PFSK-1 (cell line): ENCODE measurements around the gene CCNYL1.

Source experiments
- FOXP2 ChIP-seq: optimal IDR thresholded peaks from 2 replicates; pipeline ENCODE3; 2011; ENCODE audit warnings: borderline replicate concordance, control low read depth, inconsistent platforms; ENCODE audit not compliant: insufficient read depth; ENCODE audit errors: extremely low read length, extremely low read depth
- POLR2AphosphoS5 ChIP-seq: IDR thresholded peaks from 2 replicates; pipeline ENCODE4 v1.6.1; 2012; ENCODE audit warnings: low read depth, mild to moderate bottlenecking, control low read depth, low read length, moderate library complexity
- REST ChIP-seq, 2 experiments: IDR thresholded peaks; 2 replicates each; pipeline versions ENCODE4 v1.6.1 to v1.8.0; 2011 to 2012; ENCODE audit warnings: low read depth in 2 of 2, low read length in 2 of 2, control low read depth in 1 of 2, inconsistent platforms in 1 of 2, mild to moderate bottlenecking in 1 of 2, moderate library complexity in 1 of 2; ENCODE audit not compliant: insufficient read depth in 1 of 2
- SIN3A ChIP-seq: IDR thresholded peaks from 2 replicates; pipeline ENCODE4 v1.6.1; 2012; ENCODE audit warnings: mild to moderate bottlenecking, low read length, moderate library complexity, borderline replicate concordance; ENCODE audit not compliant: insufficient read depth
- TAF1 ChIP-seq: IDR thresholded peaks from 2 replicates; pipeline ENCODE4 v1.6.1; 2012; ENCODE audit warnings: low read length, control low read depth, borderline replicate concordance; ENCODE audit not compliant: insufficient read depth

- TF ChIP-seq POLR2AphosphoS5 (no peak), TAF1 (no peak), SIN3A (no peak), REST (IDR thresholded peaks at IDR 0.05; ENCODE audit: insufficient read depth in 1 of 2, low read depth in 2 of 2, low read length in 2 of 2) (no peak), FOXP2 (no peak)
Observed at GRCh38 chr2:207765547-207765946, 54.1 kb downstream of the CCNYL1 start.
